DND-41 (cell line): ENCODE data around the gene NELFA.
"Not testable (repeated sequence)": the region's sequence is repeated elsewhere in the genome, so short reads cannot be mapped to it uniquely, and the experiment has no call there.

ENCODE experiments used
- ATAC-seq: fragments of 200-7000 bp; cut with Tn5 transposase; 3 replicates; pipeline ENCODE4 v1.9.1; 2021; ENCODE audit warnings: low read depth; ENCODE audit not compliant: insufficient read depth
- DNase-seq: peaks from one replicate; pipeline ENCODE4 v3.0.0-alpha.2; 2020
- H2AFZ ChIP-seq: 2 replicates; pipeline ENCODE4 v1.6.0; 2012; ENCODE audit warnings: low read depth, low read length
- H3K27ac ChIP-seq: 2 replicates; pipeline ENCODE4 v1.5.1; 2012; ENCODE audit warnings: low read length, inconsistent platforms
- H3K27me3 ChIP-seq: fragments of 200-600 bp; sonication (generic); 2 replicates; pipeline ENCODE4 v1.6.0; 2012; ENCODE audit warnings: low read length, mild to moderate bottlenecking, inconsistent platforms; ENCODE audit not compliant: insufficient read depth, poor library complexity
- H3K36me3 ChIP-seq: 2 replicates; pipeline ENCODE4 v1.5.1; 2012; ENCODE audit warnings: low read length, inconsistent platforms; ENCODE audit not compliant: insufficient read depth
- H3K4me1 ChIP-seq: 2 replicates; pipeline ENCODE4 v1.5.1; 2012; ENCODE audit warnings: mild to moderate bottlenecking, low read length; ENCODE audit not compliant: insufficient read depth
- H3K4me2 ChIP-seq: 2 replicates; pipeline ENCODE4 v1.6.0; 2012; ENCODE audit warnings: mild to moderate bottlenecking, moderate library complexity, low read length, inconsistent platforms; ENCODE audit not compliant: insufficient read depth
- H3K4me3 ChIP-seq, 2 experiments: fragments of 200-600 bp in 1 of 2; shearing (Covaris generic) in 1 of 2; 2 replicates each; pipeline ENCODE4 v1.5.1; 2012 to 2016; ENCODE audit warnings: inconsistent platforms in 2 of 2, low read length in 2 of 2, mild to moderate bottlenecking in 2 of 2, low read depth in 1 of 2, moderate library complexity in 1 of 2
- H3K79me2 ChIP-seq: 2 replicates; pipeline ENCODE4 v1.6.0; 2012; ENCODE audit warnings: low read length, inconsistent platforms; ENCODE audit not compliant: insufficient read depth
- H3K9ac ChIP-seq: 2 replicates; pipeline ENCODE4 v1.6.0; 2012; ENCODE audit warnings: low read depth, mild to moderate bottlenecking, inconsistent platforms, low read length, moderate library complexity
- H3K9me3 ChIP-seq: 2 replicates; pipeline ENCODE4 v1.5.1; 2012; ENCODE audit warnings: low read length, moderate library complexity, mild to moderate bottlenecking, inconsistent platforms; ENCODE audit not compliant: insufficient read depth, severe bottlenecking
- H4K20me1 ChIP-seq: 2 replicates; pipeline ENCODE4 v1.6.0; 2012; ENCODE audit warnings: low read length; ENCODE audit not compliant: insufficient read depth
- EZH2 ChIP-seq: IDR thresholded peaks from 3 replicates; pipeline ENCODE4 v1.6.1; 2012; ENCODE audit warnings: borderline replicate concordance, low read depth, mild to moderate bottlenecking, moderate library complexity, low read length, inconsistent platforms; ENCODE audit not compliant: severe bottlenecking
- TF ChIP-seq, protein P1 (sequence below): IDR thresholded peaks from 2 replicates; pipeline ENCODE4 v1.5.1; 2012; ENCODE audit warnings: borderline replicate concordance, low read length, moderate library complexity, mild to moderate bottlenecking; ENCODE audit not compliant: poor library complexity, severe bottlenecking; ENCODE audit errors: extremely low read depth

NELFA gene

DNA sequence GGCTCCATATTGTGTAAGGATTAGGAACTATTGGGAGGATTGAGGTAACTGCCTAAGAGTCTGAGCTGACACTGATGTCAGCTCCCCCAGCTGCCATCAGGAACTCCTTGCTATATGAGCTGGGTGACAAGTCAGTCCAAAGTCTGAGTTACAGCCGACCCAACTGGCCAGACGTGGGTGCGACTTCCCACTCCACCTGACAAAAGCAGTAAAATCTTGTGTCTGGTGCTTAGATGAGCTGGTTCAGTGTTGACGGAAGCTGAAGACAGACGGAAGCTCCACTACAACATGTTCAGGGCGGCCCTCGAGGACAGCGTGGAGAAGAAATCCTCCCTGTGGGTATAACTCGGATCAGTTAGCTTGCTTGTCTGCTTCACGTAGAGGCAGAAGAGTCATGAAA lies 27.6 kb upstream of the NELFA start:
- H3K4me1 ChIP-seq: peaks cover 1% of the 10 kb centered on the region
- no peak overlapping the region for H3K4me3 ChIP-seq
- TF ChIP-seq, protein P1, sequence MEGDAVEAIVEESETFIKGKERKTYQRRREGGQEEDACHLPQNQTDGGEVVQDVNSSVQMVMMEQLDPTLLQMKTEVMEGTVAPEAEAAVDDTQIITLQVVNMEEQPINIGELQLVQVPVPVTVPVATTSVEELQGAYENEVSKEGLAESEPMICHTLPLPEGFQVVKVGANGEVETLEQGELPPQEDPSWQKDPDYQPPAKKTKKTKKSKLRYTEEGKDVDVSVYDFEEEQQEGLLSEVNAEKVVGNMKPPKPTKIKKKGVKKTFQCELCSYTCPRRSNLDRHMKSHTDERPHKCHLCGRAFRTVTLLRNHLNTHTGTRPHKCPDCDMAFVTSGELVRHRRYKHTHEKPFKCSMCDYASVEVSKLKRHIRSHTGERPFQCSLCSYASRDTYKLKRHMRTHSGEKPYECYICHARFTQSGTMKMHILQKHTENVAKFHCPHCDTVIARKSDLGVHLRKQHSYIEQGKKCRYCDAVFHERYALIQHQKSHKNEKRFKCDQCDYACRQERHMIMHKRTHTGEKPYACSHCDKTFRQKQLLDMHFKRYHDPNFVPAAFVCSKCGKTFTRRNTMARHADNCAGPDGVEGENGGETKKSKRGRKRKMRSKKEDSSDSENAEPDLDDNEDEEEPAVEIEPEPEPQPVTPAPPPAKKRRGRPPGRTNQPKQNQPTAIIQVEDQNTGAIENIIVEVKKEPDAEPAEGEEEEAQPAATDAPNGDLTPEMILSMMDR: no peak
- no peak for TF ChIP-seq EZH2
- H3K27me3 ChIP-seq: peaks cover 8% of the 10 kb centered on the region
- no peak overlapping the region for H3K4me2 ChIP-seq
- no peak overlapping the region for H3K27ac ChIP-seq
- no peak for DNase-seq
- H2AFZ ChIP-seq: no peak overlapping the region
- ATAC-seq: no peak
- H3K79me2 ChIP-seq: no peaks in the 10 kb centered on the region
- H3K36me3 ChIP-seq: no peaks in the 10 kb centered on the region
- H3K9me3 ChIP-seq: no peaks in the 10 kb centered on the region
- H4K20me1 ChIP-seq: no peaks in the 10 kb centered on the region
- no peak overlapping the region for H3K9ac ChIP-seq

DNA sequence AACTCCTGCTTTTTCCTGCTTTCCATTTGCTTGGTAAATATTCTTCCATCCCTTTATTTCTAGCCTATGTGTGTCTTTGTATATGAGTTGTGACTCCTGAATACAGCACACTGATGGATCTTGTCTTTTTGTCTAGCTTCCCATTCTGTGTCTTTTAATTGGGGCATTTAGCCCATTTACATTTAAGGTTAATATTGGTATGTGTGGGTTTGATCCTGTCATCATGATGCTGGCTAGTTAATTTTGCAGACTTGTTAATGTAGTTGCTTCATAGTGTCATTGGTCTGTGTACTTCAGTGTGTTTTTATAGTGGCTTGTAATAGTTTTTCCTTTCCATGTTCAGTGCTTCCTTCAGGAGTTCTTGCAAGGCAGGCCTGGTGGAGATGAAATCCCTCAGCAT lies 22.4 kb upstream of the NELFA start:
- H3K4me1 ChIP-seq, DNase-seq, H3K36me3 ChIP-seq, H2AFZ ChIP-seq, H3K4me3 ChIP-seq, H3K4me2 ChIP-seq, H3K27ac ChIP-seq, H3K27me3 ChIP-seq, H3K79me2 ChIP-seq, H3K9ac ChIP-seq, ATAC-seq, H3K9me3 ChIP-seq, H4K20me1 ChIP-seq: not testable (repeated sequence)

DNA sequence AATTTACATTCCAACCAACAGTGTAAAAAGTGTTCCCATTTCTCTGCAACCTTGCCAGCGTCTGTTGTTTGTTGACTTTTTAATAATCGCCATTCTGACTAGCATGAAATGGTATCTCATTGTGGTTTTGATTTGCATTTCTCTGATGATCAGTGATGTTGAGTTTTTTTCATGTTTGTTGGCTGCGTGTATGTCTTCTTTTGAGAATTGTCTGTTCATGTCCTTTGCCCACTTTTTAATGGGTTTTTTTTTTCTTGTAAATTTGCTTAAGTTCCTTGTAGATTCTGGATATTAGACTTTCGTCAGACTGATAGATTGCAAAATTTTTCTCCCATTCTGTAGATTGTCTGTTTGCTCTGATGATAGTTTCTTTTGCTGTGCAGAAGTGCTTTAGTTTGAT lies 18.3 kb upstream of the NELFA start:
- not testable (repeated sequence) for H3K4me2 ChIP-seq, H4K20me1 ChIP-seq, DNase-seq, H3K27ac ChIP-seq, H3K27me3 ChIP-seq, H3K4me1 ChIP-seq, ATAC-seq, H3K9me3 ChIP-seq, H3K79me2 ChIP-seq, H3K36me3 ChIP-seq, H3K9ac ChIP-seq, H3K4me3 ChIP-seq, H2AFZ ChIP-seq

DNA sequence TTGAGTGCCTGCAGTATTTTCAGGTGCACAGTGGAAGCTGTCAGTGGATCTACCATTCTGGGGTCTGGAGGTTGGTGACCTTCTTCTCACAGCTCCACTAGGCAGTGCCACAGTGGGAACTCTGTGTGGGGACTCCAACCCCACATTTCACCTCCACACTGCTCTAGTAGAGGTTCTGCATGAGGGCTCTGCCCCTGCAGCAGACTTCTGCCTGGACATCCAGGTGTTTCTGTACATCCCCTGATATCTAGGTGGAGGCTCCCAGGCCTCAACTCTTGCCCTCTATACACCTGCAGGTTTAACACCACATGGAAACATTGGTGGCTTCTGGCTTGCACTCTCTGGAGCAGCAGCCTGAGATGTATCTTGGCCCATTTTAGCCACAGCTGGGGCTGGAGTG lies 17.0 kb upstream of the NELFA start:
- no peaks in the 10 kb centered on the region for H3K4me1 ChIP-seq
- H3K9ac ChIP-seq: no peak overlapping the region
- no peaks in the 10 kb centered on the region for H3K27me3 ChIP-seq
- H3K4me3 ChIP-seq: no peak overlapping the region
- no peaks in the 10 kb centered on the region for H3K36me3 ChIP-seq
- H3K79me2 ChIP-seq: no peaks in the 10 kb centered on the region
- H4K20me1 ChIP-seq: no peaks in the 10 kb centered on the region
- H3K27ac ChIP-seq: no peak overlapping the region
- no peak for DNase-seq
- no peak overlapping the region for H2AFZ ChIP-seq
- TF ChIP-seq, protein P1: no peak
- TF ChIP-seq EZH2: no peak
- ATAC-seq: no peak
- H3K4me2 ChIP-seq: no peak overlapping the region
- H3K9me3 ChIP-seq: peaks cover 7% of the 10 kb centered on the region
